ENCODE data around the gene FRMD8. TPM values are rescaled to one million over a fixed set of nuclear protein-coding genes. Genes with fewer than 3 reads are reported as not detected.

The FRMD8 gene
- total and polyA plus RNA-seq, 2 of the 4 experiments (the other 2 are of a cell fraction), result 11.3 to 19.8 TPM

DNA sequence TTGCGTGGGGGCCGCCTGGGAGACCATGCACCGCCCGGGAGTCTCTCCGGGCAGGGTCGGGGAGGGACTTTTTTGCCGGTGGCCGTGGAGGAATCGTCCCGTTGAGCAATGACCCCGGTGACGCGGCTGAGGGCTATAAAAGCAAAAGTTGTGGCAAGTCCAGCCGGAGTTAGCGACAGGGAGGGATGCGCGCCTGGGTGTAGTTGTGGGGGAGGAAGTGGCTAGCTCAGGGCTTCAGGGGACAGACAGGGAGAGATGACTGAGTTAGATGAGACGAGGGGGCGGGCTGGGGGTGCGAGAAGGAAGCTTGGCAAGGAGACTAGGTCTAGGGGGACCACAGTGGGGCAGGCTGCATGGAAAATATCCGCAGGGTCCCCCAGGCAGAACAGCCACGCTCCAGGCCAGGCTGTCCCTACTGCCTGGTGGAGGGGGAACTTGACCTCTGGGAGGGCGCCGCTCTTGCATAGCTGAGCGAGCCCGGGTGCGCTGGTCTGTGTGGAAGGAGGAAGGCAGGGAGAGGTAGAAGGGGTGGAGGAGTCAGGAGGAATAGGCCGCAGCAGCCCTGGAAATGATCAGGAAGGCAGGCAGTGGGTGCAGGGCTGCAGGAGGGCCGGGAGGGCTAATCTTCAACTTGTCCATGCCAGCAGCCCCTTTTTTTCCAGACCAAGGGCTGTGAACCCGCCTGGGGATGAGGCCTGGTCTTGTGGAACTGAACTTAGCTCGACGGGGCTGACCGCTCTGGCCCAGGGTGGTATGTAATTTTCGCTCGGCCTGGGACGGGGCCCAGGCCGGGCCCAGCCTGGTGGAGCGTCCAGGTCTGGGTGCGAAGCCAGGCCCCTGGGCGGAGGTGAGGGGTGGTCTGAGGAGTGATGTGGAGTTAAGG, 36.4 kb downstream of the FRMD8 start, which contains the start of gene NEAT1 (continued):
- TF ChIP-seq, protein P1, sequence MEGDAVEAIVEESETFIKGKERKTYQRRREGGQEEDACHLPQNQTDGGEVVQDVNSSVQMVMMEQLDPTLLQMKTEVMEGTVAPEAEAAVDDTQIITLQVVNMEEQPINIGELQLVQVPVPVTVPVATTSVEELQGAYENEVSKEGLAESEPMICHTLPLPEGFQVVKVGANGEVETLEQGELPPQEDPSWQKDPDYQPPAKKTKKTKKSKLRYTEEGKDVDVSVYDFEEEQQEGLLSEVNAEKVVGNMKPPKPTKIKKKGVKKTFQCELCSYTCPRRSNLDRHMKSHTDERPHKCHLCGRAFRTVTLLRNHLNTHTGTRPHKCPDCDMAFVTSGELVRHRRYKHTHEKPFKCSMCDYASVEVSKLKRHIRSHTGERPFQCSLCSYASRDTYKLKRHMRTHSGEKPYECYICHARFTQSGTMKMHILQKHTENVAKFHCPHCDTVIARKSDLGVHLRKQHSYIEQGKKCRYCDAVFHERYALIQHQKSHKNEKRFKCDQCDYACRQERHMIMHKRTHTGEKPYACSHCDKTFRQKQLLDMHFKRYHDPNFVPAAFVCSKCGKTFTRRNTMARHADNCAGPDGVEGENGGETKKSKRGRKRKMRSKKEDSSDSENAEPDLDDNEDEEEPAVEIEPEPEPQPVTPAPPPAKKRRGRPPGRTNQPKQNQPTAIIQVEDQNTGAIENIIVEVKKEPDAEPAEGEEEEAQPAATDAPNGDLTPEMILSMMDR (conservative IDR thresholded peaks at IDR 0.05; ENCODE audit: low read depth, low read length), result no peak

Measured in IMR-90 (cell line).